ENCODE results near the gene GALNT2.
A peak's percentile ranks its signal among the peaks of the same experiment; 100 is the strongest.

GRCh38 chr1:230167419-230167852 is 100.4 kb downstream of the GALNT2 start:
- TF ChIP-seq CTCF (IDR thresholded peaks at IDR 0.05; ENCODE audit: insufficient read depth, low read length), result peak; percentile 82
- TF ChIP-seq REST (IDR thresholded peaks at IDR 0.05; ENCODE audit: insufficient replicate concordance, low read depth), result no peak
- no peak for TF ChIP-seq GABPA (IDR thresholded peaks at IDR 0.05; ENCODE audit: low read depth)
- TF ChIP-seq POLR2AphosphoS5 (IDR thresholded peaks at IDR 0.05; ENCODE audit: low read depth), result 0 out of 2 replicates have a peak, but pooled peaks have one; percentile 29
- no peak for TF ChIP-seq SPI1 (IDR thresholded peaks at IDR 0.05; ENCODE audit: borderline replicate concordance, low read depth)
